H1 (cell line): ENCODE data around the gene MED17. TPM values are rescaled to one million over a fixed set of nuclear protein-coding genes. Genes with fewer than 3 reads are reported as not detected.

Experiments
- CTCF ChIA-PET: fragments of 300-600 bp; sonication (Branson Sonifier 250); formaldehyde crosslinking; loops from one replicate; lab custom pipeline; 2021; ENCODE audit not compliant: partially characterized antibody; lab: Charles Lee
- POLR2A ChIA-PET: fragments of 300-600 bp; sonication (Branson Sonifier 250); formaldehyde crosslinking; loops from one replicate; lab custom pipeline; 2021; ENCODE audit warnings: inconsistent platforms; ENCODE audit not compliant: partially characterized antibody; lab: Charles Lee
- DNase-seq, 2 experiments: peaks; one replicate each; pipeline versions ENCODE4 v3.0.0 to v3.0.0-alpha.2; 2010 to 2022; ENCODE audit warnings: low spot score in 2 of 2, low read depth in 1 of 2, mixed read lengths in 1 of 2
- FAIRE-seq: peaks from 2 replicates; lab custom pipeline; 2011; peaks lifted over from hg19 to GRCh38; lab: Jason Lieb, UNC
- H2AFZ ChIP-seq: 2 replicates; pipeline ENCODE4 v1.8.1; 2012; ENCODE audit warnings: low read length, inconsistent platforms
- H2AK5ac ChIP-seq: 2 replicates; pipeline ENCODE4 v1.6.1; 2013; ENCODE audit warnings: low read depth, low read length
- H2BK120ac ChIP-seq: replicated peaks from 2 replicates; pipeline ENCODE3; 2013; ENCODE audit warnings: low read depth, low read length, inconsistent platforms
- H2BK12ac ChIP-seq: 2 replicates; pipeline ENCODE4 v1.6.1; 2013; ENCODE audit warnings: low read depth, low read length
- H2BK15ac ChIP-seq: 2 replicates; pipeline ENCODE4 v1.6.1; 2013; ENCODE audit warnings: low read length
- H2BK20ac ChIP-seq: 2 replicates; pipeline ENCODE4 v1.6.1; 2013; ENCODE audit warnings: low read length
- H2BK5ac ChIP-seq: 2 replicates; pipeline ENCODE4 v1.6.1; 2013; ENCODE audit warnings: low read depth, low read length
- H3K14ac ChIP-seq: 2 replicates; pipeline ENCODE4 v1.6.1; 2013; ENCODE audit warnings: inconsistent platforms; ENCODE audit not compliant: insufficient read length
- H3K18ac ChIP-seq: 2 replicates; pipeline ENCODE4 v1.6.1; 2013; ENCODE audit warnings: low read length; ENCODE audit errors: extremely low read depth
- H3K23ac ChIP-seq: 2 replicates; pipeline ENCODE4 v1.6.1; 2013; ENCODE audit warnings: inconsistent platforms; ENCODE audit not compliant: insufficient read length
- H3K23me2 ChIP-seq: 2 replicates; pipeline ENCODE4 v1.6.1; 2013; ENCODE audit warnings: low read depth, low read length
- H3K27ac ChIP-seq: 2 replicates; pipeline ENCODE4 v1.6.1; 2011; ENCODE audit warnings: low read depth, low read length, inconsistent platforms
- H3K27me3 ChIP-seq, 4 experiments: replicated peaks in 1 of 4; 1 replicate in 1 of 4; 2 replicates in 3 of 4; pipeline versions ENCODE4 v1.6.1 to v1.8.1; 2011 to 2013; ENCODE audit warnings: low read length in 3 of 4, mild to moderate bottlenecking in 3 of 4, inconsistent platforms in 2 of 4, mixed read lengths in 2 of 4, moderate library complexity in 1 of 4; ENCODE audit not compliant: control insufficient read depth in 3 of 4, insufficient read depth in 3 of 4; ENCODE audit errors: extremely low read depth in 1 of 4
- H3K36me3 ChIP-seq, 4 experiments: 2 replicates each; pipeline versions ENCODE4 v1.6.1 to v1.8.1; 2011 to 2013; ENCODE audit warnings: mild to moderate bottlenecking in 4 of 4, low read length in 3 of 4, moderate library complexity in 2 of 4, control low read depth in 1 of 4, inconsistent platforms in 1 of 4; ENCODE audit not compliant: insufficient read depth in 4 of 4, control insufficient read depth in 2 of 4
- H3K4ac ChIP-seq: replicated peaks from 2 replicates; pipeline ENCODE3; 2013; ENCODE audit warnings: low read length, low read depth, mixed read lengths, inconsistent platforms; ENCODE audit not compliant: insufficient read length
- H3K4me1 ChIP-seq, 4 experiments: replicated peaks in 1 of 4; 1 replicate in 1 of 4; 2 replicates in 3 of 4; pipeline versions ENCODE4 v1.6.1 to v1.8.1; 2011 to 2013; ENCODE audit warnings: low read length in 3 of 4, inconsistent platforms in 2 of 4, mixed read lengths in 1 of 4; ENCODE audit not compliant: insufficient read depth in 4 of 4, control insufficient read depth in 3 of 4
- H3K4me2 ChIP-seq, 2 experiments: 2 replicates each; pipeline versions ENCODE4 v1.6.1 to v1.8.1; 2011 to 2013; ENCODE audit warnings: low read depth in 2 of 2, low read length in 2 of 2, control low read depth in 1 of 2, inconsistent platforms in 1 of 2, mild to moderate bottlenecking in 1 of 2; ENCODE audit not compliant: insufficient read depth in 1 of 2
- H3K4me3 ChIP-seq, 4 experiments: fragments of 200-600, 300-600 bp in 1 of 4; sonication (generic), shearing (Covaris generic), sonication (Bioruptor Twin) in 1 of 4; 2 replicates each; pipeline versions ENCODE4 v1.5.1 to v1.8.1; 2011 to 2016; ENCODE audit warnings: low read length in 4 of 4, low read depth in 3 of 4, control low read depth in 2 of 4, inconsistent platforms in 2 of 4, mild to moderate bottlenecking in 2 of 4, mixed read lengths in 1 of 4, moderate library complexity in 1 of 4; ENCODE audit not compliant: insufficient read depth in 2 of 4; ENCODE audit errors: extremely low read depth in 1 of 4
- H3K56ac ChIP-seq: replicated peaks from 2 replicates; pipeline ENCODE3; 2013; ENCODE audit warnings: low read depth, mild to moderate bottlenecking, mixed read lengths, low read length, inconsistent platforms; ENCODE audit not compliant: insufficient read length
- H3K79me1 ChIP-seq: 2 replicates; pipeline ENCODE4 v1.6.1; 2013; ENCODE audit warnings: low read depth, low read length, control low read depth
- H3K79me2 ChIP-seq, 2 experiments: 2 replicates each; pipeline versions ENCODE4 v1.6.1 to v1.8.1; 2012 to 2013; ENCODE audit warnings: low read length in 2 of 2, mild to moderate bottlenecking in 2 of 2, inconsistent platforms in 1 of 2; ENCODE audit not compliant: insufficient read depth in 2 of 2, control insufficient read depth in 1 of 2
- H3K9ac ChIP-seq, 4 experiments: replicated peaks in 1 of 4; 1 replicate in 1 of 4; 2 replicates in 3 of 4; pipeline versions ENCODE4 v1.6.1 to v1.8.1; 2011 to 2013; ENCODE audit warnings: low read depth in 3 of 4, low read length in 3 of 4, control low read depth in 2 of 4, mild to moderate bottlenecking in 2 of 4, moderate library complexity in 2 of 4, inconsistent platforms in 1 of 4; ENCODE audit errors: extremely low read depth in 1 of 4
- H3K9me3 ChIP-seq, 2 experiments: 2 replicates each; pipeline versions ENCODE4 v1.6.1 to v1.8.1; 2012 to 2013; ENCODE audit warnings: mild to moderate bottlenecking in 2 of 2, moderate library complexity in 2 of 2, control low read depth in 1 of 2, inconsistent platforms in 1 of 2, low read depth in 1 of 2, low read length in 1 of 2, mixed read lengths in 1 of 2; ENCODE audit not compliant: insufficient read depth in 2 of 2
- H4K20me1 ChIP-seq, 2 experiments: replicated peaks in 1 of 2; 2 replicates each; pipeline versions ENCODE3 to v1.8.1; 2011 to 2013; ENCODE audit warnings: inconsistent platforms in 2 of 2, low read length in 2 of 2, mild to moderate bottlenecking in 1 of 2; ENCODE audit not compliant: insufficient read depth in 2 of 2, control insufficient read depth in 1 of 2
- H4K5ac ChIP-seq: 2 replicates; pipeline ENCODE4 v1.6.1; 2013; ENCODE audit warnings: low read length, low read depth, mixed read lengths, inconsistent platforms; ENCODE audit not compliant: insufficient read length
- H4K8ac ChIP-seq: 2 replicates; pipeline ENCODE4 v1.8.0; 2013; ENCODE audit warnings: mild to moderate bottlenecking, moderate library complexity, low read length, inconsistent platforms; ENCODE audit not compliant: insufficient read depth; ENCODE audit errors: extremely low read depth
- H4K91ac ChIP-seq: replicated peaks from 2 replicates; pipeline ENCODE3; 2013; ENCODE audit warnings: low read length, mixed read lengths, inconsistent platforms; ENCODE audit not compliant: insufficient read length
- JUND ChIP-seq: IDR thresholded peaks from 2 replicates; pipeline ENCODE4 v1.6.1; 2011; ENCODE audit warnings: mild to moderate bottlenecking, improper control_type of control experiment, low read length
- TAF7 ChIP-seq: optimal IDR thresholded peaks from 2 replicates; pipeline ENCODE3; 2011; ENCODE audit warnings: low read depth, mild to moderate bottlenecking, inconsistent platforms, low read length, moderate library complexity, borderline replicate concordance
- whole genome bisulfite sequencing, 2 experiments: shearing (Covaris generic) in 1 of 2; methylation state at CpG; one replicate each; pipeline versions ENCODE4 v1.1.6 to v1.1.7; 2013 to 2015; ENCODE audit warnings: low lambda C conversion rate in 2 of 2, mixed read lengths in 2 of 2, inconsistent platforms in 1 of 2, low coverage in 1 of 2, missing lambda C conversion rate in 1 of 2; ENCODE audit not compliant: insufficient replicate concordance in 2 of 2, insufficient coverage in 1 of 2, insufficient read length in 1 of 2; ENCODE audit errors: extremely low coverage in 1 of 2, missing lambda C conversion rate in 1 of 2; 5-methylcytosine and 5-hydroxymethylcytosine counted together
- polyA plus RNA-seq, 7 experiments: library from polyadenylated mRNA; depleted of rRNA in 3 of 7; stranded (reverse) in 5 of 7; unstranded in 2 of 7; fragments of >200 nt in 5 of 7; fragments of 200-250 nt in 2 of 7; gene quantifications; 1 replicate in 5 of 7; 2 replicates in 1 of 7; 4 replicates in 1 of 7; pipeline versions ENCODE4 v1.2.1 to v1.2.3, GENCODE V29; 2011 to 2013; ENCODE audit warnings: missing spikeins in 2 of 7, mixed read lengths in 2 of 7
- total RNA-seq: library from RNA; stranded (reverse); fragmentation: NEBNext Ultra II Directional; extraction: Animal tissue kit (Norgen Biotek cat#: 25700); gene quantifications from 2 replicates; pipeline ENCODE4 v1.2.1, GENCODE V29; 2021

Gene MED17
- total and polyA plus RNA-seq, 2 of the 8 experiments (the other 6 are each of a cell fraction or from before 2014, with no cell fraction given) = 8.8 to 33.7 TPM

GRCh38 chr11:93735627-93736026 is 48.5 kb upstream of the MED17 start:
- H2BK5ac ChIP-seq = no peak overlapping the region
- no peak overlapping the region for H2AK5ac ChIP-seq
- no peak overlapping the region; a peak in 1 of 4 replicates for H3K4me2 ChIP-seq
- no peak overlapping the region for H3K4ac ChIP-seq
- no peak overlapping the region for H3K27ac ChIP-seq
- FAIRE-seq (no peak), DNase-seq (no peak)
- H3K23ac ChIP-seq = no peak overlapping the region
- H2BK20ac ChIP-seq = no peak overlapping the region
- WGBS, 2 experiments = 90% methylated on average over 1 of the region's 1 CpG; no CpG with 5 or more reads in 1 of the 2 experiments
- no peak overlapping the region for H4K5ac ChIP-seq
- no peak overlapping the region for H4K91ac ChIP-seq
- H3K56ac ChIP-seq = no peak overlapping the region
- H4K8ac ChIP-seq = no peak overlapping the region
- peaks cover 14 to 61% of the 10 kb centered on the region in 2 experiments for H3K79me2 ChIP-seq
- H3K4me3 ChIP-seq = peak overlapping the region in 1 of 4 experiments; percentile 91; a peak in 2 of 8 replicates
- H2BK120ac ChIP-seq = no peak overlapping the region
- ChIA-PET POLR2A (interaction anchor here (1.0 to 16.4 kb wide), 7 partner anchors 10 to 540 kb away, joined by 3 to 495 read pairs (median 5); no protein-coding TSS in a partner anchor), CTCF (interaction anchor here (0.7 kb wide), 1 partner anchor 56 kb away, joined by 3 read pairs; no protein-coding TSS in a partner anchor)
- H3K9me3 ChIP-seq = no peaks in the 10 kb centered on the region
- no peaks in the 10 kb centered on the region; the same call in 1 of the 2 replicates for H3K23me2 ChIP-seq
- H3K36me3 ChIP-seq = peaks cover 52 to 100% (median 88%) of the 10 kb centered on the region in 4 experiments
- no peak overlapping the region for H3K14ac ChIP-seq
- no peak overlapping the region for H2BK12ac ChIP-seq
- H3K79me1 ChIP-seq = no peaks in the 10 kb centered on the region
- H3K9ac ChIP-seq = no peak overlapping the region
- no peak overlapping the region for H2AFZ ChIP-seq
- H4K20me1 ChIP-seq = peaks cover 18 to 19% of the 10 kb centered on the region in 2 experiments
- H3K27me3 ChIP-seq = no peaks in the 10 kb centered on the region
- no peak overlapping the region for H3K18ac ChIP-seq
- H2BK15ac ChIP-seq = no peak overlapping the region
- peaks cover 0 to 9% (median 3%) of the 10 kb centered on the region in 4 experiments; a peak in 4 of 7 replicates for H3K4me1 ChIP-seq
- TF ChIP-seq JUND (no peak), TAF7 (peak; percentile 8)
